CD4-positive, alpha-beta memory T cell (primary cell): ENCODE results near the gene CD302. TPM values are rescaled to one million over a fixed set of nuclear protein-coding genes. Genes with fewer than 3 reads are reported as not detected.

Experiments
- CTCF ChIA-PET: fragments of 350-600 bp; sonication (Branson Sonifier 250); formaldehyde crosslinking; loops from one replicate; lab custom pipeline; 2021; ENCODE audit warnings: inconsistent platforms; ENCODE audit not compliant: partially characterized antibody; lab: Charles Lee
- POLR2A ChIA-PET: fragments of 350-600 bp; sonication (Branson Sonifier 250); formaldehyde crosslinking; loops from one replicate; lab custom pipeline; 2021; ENCODE audit not compliant: partially characterized antibody; lab: Charles Lee
- DNase-seq, 5 donors: peaks; one replicate each; pipeline versions ENCODE4 v3.0.0 to v3.0.0-alpha.2; 2020 to 2022; ENCODE audit warnings: mixed read lengths in 1 of 5
- H3K27ac ChIP-seq: one replicate; pipeline ENCODE4 v1.7.0; 2013; ENCODE audit warnings: low read depth, low read length
- H3K27me3 ChIP-seq: 2 replicates; pipeline ENCODE4 v1.7.0; 2013; ENCODE audit warnings: mild to moderate bottlenecking, low read length, moderate library complexity; ENCODE audit not compliant: insufficient read depth
- H3K36me3 ChIP-seq: 2 replicates; pipeline ENCODE4 v1.7.0; 2013; ENCODE audit warnings: mild to moderate bottlenecking, low read length, moderate library complexity; ENCODE audit not compliant: insufficient read depth
- H3K4me1 ChIP-seq: 2 replicates; pipeline ENCODE4 v1.7.0; 2013; ENCODE audit warnings: mild to moderate bottlenecking, low read length, moderate library complexity; ENCODE audit not compliant: insufficient read depth
- H3K4me3 ChIP-seq, 2 donors: one replicate each; pipeline ENCODE4 v1.7.0; 2013; ENCODE audit warnings: low read length in 2 of 2, mild to moderate bottlenecking in 1 of 2
- H3K9me3 ChIP-seq, 2 donors: one replicate each; pipeline ENCODE4 v1.7.0; 2013; ENCODE audit warnings: low read length in 2 of 2, control low read depth in 1 of 2; ENCODE audit not compliant: control insufficient read depth in 1 of 2
- H3K27ac Mint-ChIP-seq, 7 donors: one replicate each; pipeline ENCODE4 v1.8.0; 2020 to 2021; ENCODE audit warnings: mixed read lengths in 7 of 7, mild to moderate bottlenecking in 6 of 7, inconsistent platforms in 3 of 7, moderate library complexity in 3 of 7
- H3K27me3 Mint-ChIP-seq, 2 donors: one replicate each; pipeline ENCODE4 v1.8.0; 2020 to 2021; ENCODE audit warnings: mixed read lengths in 2 of 2
- H3K36me3 Mint-ChIP-seq, 2 donors: one replicate each; pipeline ENCODE4 v1.8.0; 2020 to 2021; ENCODE audit warnings: mixed read lengths in 2 of 2, inconsistent platforms in 1 of 2, mild to moderate bottlenecking in 1 of 2
- H3K4me1 Mint-ChIP-seq, 4 donors: one replicate each; pipeline ENCODE4 v1.8.0; 2020 to 2021; ENCODE audit warnings: mixed read lengths in 4 of 4, mild to moderate bottlenecking in 1 of 4
- H3K4me3 Mint-ChIP-seq, 8 donors: one replicate each; pipeline ENCODE4 v1.8.0; 2020 to 2021; ENCODE audit warnings: mixed read lengths in 8 of 8, mild to moderate bottlenecking in 7 of 8, moderate library complexity in 6 of 8, inconsistent platforms in 3 of 8
- H3K9me3 Mint-ChIP-seq, 8 donors: one replicate each; pipeline ENCODE4 v1.8.0; 2020 to 2021; ENCODE audit warnings: mixed read lengths in 8 of 8, mild to moderate bottlenecking in 5 of 8, inconsistent platforms in 3 of 8, moderate library complexity in 1 of 8
- intact Hi-C: fragments of 100-400 bp; cut with micrococcal nuclease; formaldehyde crosslinking; loops from one replicate; pipeline ENCODE4 v1.15.1; 2023
- polyA plus RNA-seq, 2 donors: library from polyadenylated mRNA; unstranded; fragments of 300-500 nt; fragmentation: Illumina TruSeq; gene quantifications; one replicate each; pipeline ENCODE4 v1.2.3, GENCODE V29; 2021
- total RNA-seq, 2 experiments: library from RNA; stranded (reverse); gene quantifications; one replicate each; pipeline ENCODE4 v1.2.3, GENCODE V29; 2021

The CD302 gene
- total and polyA plus RNA-seq, 4 experiments from 2014 or later = 0.12 to 1.0 (median 0.57) TPM

GRCh38 chr2:159744363-159744762 is 53.6 kb downstream of the CD302 start:
- peaks cover 18 to 26% (median 21%) of the 10 kb centered on the region in 4 donors for H3K4me1 Mint-ChIP-seq
- no peaks in the 10 kb centered on the region for H3K9me3 Mint-ChIP-seq
- CTCF ChIA-PET = interaction anchor here (0.6 kb wide), 1 partner anchor 10 kb away, joined by 3 read pairs; no protein-coding TSS in a partner anchor
- H3K4me3 ChIP-seq = no peak overlapping the region
- DNase-seq = no peak
- no peaks in the 10 kb centered on the region for H3K27me3 ChIP-seq
- intact Hi-C loops = no loop called here
- no peak overlapping the region for H3K4me3 Mint-ChIP-seq
- POLR2A ChIA-PET = no interaction called here
- peaks cover 27% of the 10 kb centered on the region for H3K36me3 ChIP-seq
- peak overlapping the region in 1 of 7 donors; percentile 57 for H3K27ac Mint-ChIP-seq
- no peak overlapping the region for H3K27ac ChIP-seq
- no peaks in the 10 kb centered on the region for H3K27me3 Mint-ChIP-seq
- no peaks in the 10 kb centered on the region for H3K9me3 ChIP-seq
- peaks cover 11% of the 10 kb centered on the region for H3K4me1 ChIP-seq
- H3K36me3 Mint-ChIP-seq = peaks cover 56 to 69% of the 10 kb centered on the region in 2 donors

- DNase-seq = no peak
- intact Hi-C loops = no loop called here
- H3K27me3 Mint-ChIP-seq = no peaks in the 10 kb centered on the region
- peaks cover 54 to 72% of the 10 kb centered on the region in 2 donors for H3K36me3 Mint-ChIP-seq
- Histone ChIP-seq H3K27me3 (no peaks in the 10 kb centered on the region), H3K4me3 (no peak overlapping the region), H3K4me1 (peaks cover 14% of the 10 kb centered on the region), H3K27ac (no peak overlapping the region), H3K36me3 (peaks cover 26% of the 10 kb centered on the region), H3K9me3 (no peaks in the 10 kb centered on the region)
- CTCF ChIA-PET = no interaction called here
- H3K27ac Mint-ChIP-seq = peak overlapping the region in 1 of 7 donors; percentile 37
- peaks cover 21 to 31% (median 23%) of the 10 kb centered on the region in 4 donors for H3K4me1 Mint-ChIP-seq
- no peaks in the 10 kb centered on the region for H3K9me3 Mint-ChIP-seq
- H3K4me3 Mint-ChIP-seq = no peak overlapping the region
- POLR2A ChIA-PET = interaction anchor here (1.3 kb wide), 1 partner anchor 27 kb away, joined by 3 read pairs; no protein-coding TSS in a partner anchor
Measured at GRCh38 chr2:159742846-159743245, 55.2 kb downstream of the CD302 start.

- intact Hi-C loops = no loop called here
- Mint-ChIP-seq H3K27me3 (no peaks in the 10 kb centered on the region), H3K36me3 (peaks cover 52 to 79% of the 10 kb centered on the region in 2 donors), H3K9me3 (no peaks in the 10 kb centered on the region), H3K4me1 (peaks cover 27 to 54% (median 35%) of the 10 kb centered on the region in 4 donors), H3K27ac (peak overlapping the region in 3 of 7 donors; percentile 2 to 44 (median 29)), H3K4me3 (no peak overlapping the region)
- peaks cover 25% of the 10 kb centered on the region for H3K4me1 ChIP-seq
- H3K27me3 ChIP-seq = no peaks in the 10 kb centered on the region
- no peak overlapping the region for H3K27ac ChIP-seq
- no peak overlapping the region for H3K4me3 ChIP-seq
- no peak for DNase-seq
- H3K9me3 ChIP-seq = no peaks in the 10 kb centered on the region
- POLR2A ChIA-PET = no interaction called here
- CTCF ChIA-PET = no interaction called here
- peaks cover 29% of the 10 kb centered on the region for H3K36me3 ChIP-seq
Measured at GRCh38 chr2:159738509-159739390, 59.3 kb downstream of the CD302 start.

DNA sequence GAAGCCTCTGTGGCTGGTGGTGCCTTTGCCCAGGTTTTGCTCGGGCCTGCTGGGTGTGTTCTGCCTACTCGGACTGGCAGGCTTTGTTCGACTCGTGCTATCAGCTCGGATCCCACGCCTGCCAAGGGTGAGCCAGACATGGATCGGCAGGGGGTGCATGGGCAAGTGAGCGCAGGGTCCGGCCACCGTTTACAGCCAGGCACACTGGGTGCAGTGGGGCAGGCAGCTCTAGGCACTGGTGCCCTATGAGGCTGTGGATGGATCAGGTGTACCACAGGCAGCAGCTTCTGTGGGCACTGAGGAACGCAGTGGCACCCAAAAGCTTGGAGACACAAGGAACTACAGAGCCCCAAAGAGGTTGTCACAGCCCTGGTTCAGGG is 60.1 kb downstream of the CD302 start:
- ChIA-PET POLR2A (no interaction called here), CTCF (no interaction called here)
- Mint-ChIP-seq H3K27me3 (no peaks in the 10 kb centered on the region), H3K4me3 (no peak overlapping the region), H3K36me3 (peaks cover 48 to 80% of the 10 kb centered on the region in 2 donors), H3K9me3 (no peaks in the 10 kb centered on the region), H3K27ac (peak overlapping the region in 1 of 7 donors; percentile 44), H3K4me1 (peaks cover 25 to 51% (median 39%) of the 10 kb centered on the region in 4 donors)
- intact Hi-C loops = no loop called here
- Histone ChIP-seq H3K4me3 (no peak overlapping the region), H3K36me3 (peaks cover 28% of the 10 kb centered on the region), H3K4me1 (peaks cover 25% of the 10 kb centered on the region), H3K27me3 (no peaks in the 10 kb centered on the region), H3K27ac (no peak overlapping the region), H3K9me3 (no peaks in the 10 kb centered on the region)
- no peak for DNase-seq

DNA sequence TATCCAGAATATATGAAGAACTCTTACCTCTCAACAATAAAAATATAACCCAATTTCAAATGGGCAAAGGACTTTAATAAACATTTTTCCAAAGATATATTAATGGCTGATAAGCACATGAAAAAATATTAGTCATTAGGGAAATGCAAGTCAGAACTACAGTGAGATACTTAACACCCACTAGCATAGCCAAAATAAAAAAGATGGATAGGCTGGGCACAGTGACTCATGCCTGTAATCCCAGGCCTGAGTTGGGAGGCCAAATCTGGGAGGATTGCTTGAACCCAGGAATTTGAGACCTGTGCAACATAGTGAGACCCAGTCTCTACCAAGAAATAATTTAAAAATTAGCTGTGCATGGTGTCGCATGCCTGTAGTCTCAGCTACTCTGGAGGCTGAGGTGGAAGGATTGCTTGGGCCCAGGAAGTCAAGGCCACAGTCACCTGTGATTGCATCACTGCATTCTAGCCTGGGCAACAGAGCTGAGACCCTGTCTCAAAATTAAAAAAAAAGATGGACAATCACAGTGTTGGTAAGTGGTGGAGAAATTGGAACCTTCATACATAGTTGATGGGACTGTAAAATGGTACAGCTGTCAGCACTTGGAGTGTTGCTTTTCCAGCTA is 60.6 kb downstream of the CD302 start:
- peaks cover 26 to 51% (median 39%) of the 10 kb centered on the region in 4 donors for H3K4me1 Mint-ChIP-seq
- Histone ChIP-seq H3K27me3 (no peaks in the 10 kb centered on the region), H3K27ac (no peak overlapping the region), H3K4me3 (no peak overlapping the region), H3K36me3 (peaks cover 26% of the 10 kb centered on the region), H3K4me1 (peaks cover 25% of the 10 kb centered on the region), H3K9me3 (no peaks in the 10 kb centered on the region)
- peaks cover 43 to 78% of the 10 kb centered on the region in 2 donors for H3K36me3 Mint-ChIP-seq
- no peak overlapping the region for H3K4me3 Mint-ChIP-seq
- intact Hi-C loops = no loop called here
- H3K27me3 Mint-ChIP-seq = no peaks in the 10 kb centered on the region
- POLR2A ChIA-PET = no interaction called here
- DNase-seq = no peak
- no peaks in the 10 kb centered on the region for H3K9me3 Mint-ChIP-seq
- H3K27ac Mint-ChIP-seq = no peak overlapping the region
- CTCF ChIA-PET = no interaction called here

DNA sequence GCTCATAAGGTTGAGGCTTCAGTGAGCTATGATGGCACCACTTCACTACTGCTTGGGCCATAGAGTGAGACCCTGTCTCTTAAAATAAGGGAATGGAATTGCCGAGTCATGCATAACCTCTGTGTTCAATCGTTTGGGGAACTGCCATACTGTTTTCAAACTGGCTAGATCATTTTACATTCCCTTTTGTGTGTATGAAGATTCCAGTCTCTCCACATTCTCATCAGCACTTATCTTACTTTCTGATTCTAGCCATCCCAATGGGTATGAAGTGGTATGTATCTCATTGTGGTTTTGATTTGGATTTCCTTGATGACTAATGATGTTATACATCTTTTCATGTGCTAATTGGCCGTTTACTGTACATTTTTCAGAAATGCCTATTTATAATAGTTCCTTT is 62.0 kb downstream of the CD302 start:
- CTCF ChIA-PET = no interaction called here
- H3K36me3 ChIP-seq = peaks cover 26% of the 10 kb centered on the region
- no peaks in the 10 kb centered on the region for H3K27me3 ChIP-seq
- no peaks in the 10 kb centered on the region for H3K9me3 ChIP-seq
- Mint-ChIP-seq H3K27ac (peak overlapping the region in 1 of 7 donors; percentile 19), H3K4me3 (no peak overlapping the region), H3K4me1 (peaks cover 20 to 48% (median 33%) of the 10 kb centered on the region in 4 donors), H3K27me3 (no peaks in the 10 kb centered on the region), H3K9me3 (no peaks in the 10 kb centered on the region), H3K36me3 (peaks cover 36 to 72% of the 10 kb centered on the region in 2 donors)
- peaks cover 25% of the 10 kb centered on the region for H3K4me1 ChIP-seq
- H3K27ac ChIP-seq = no peak overlapping the region
- intact Hi-C loops = no loop called here
- POLR2A ChIA-PET = no interaction called here
- no peak overlapping the region for H3K4me3 ChIP-seq
- no peak for DNase-seq

- Mint-ChIP-seq H3K36me3 (peaks cover 40 to 75% of the 10 kb centered on the region in 2 donors), H3K4me1 (peaks cover 20 to 48% (median 33%) of the 10 kb centered on the region in 4 donors), H3K27me3 (no peaks in the 10 kb centered on the region), H3K9me3 (no peaks in the 10 kb centered on the region), H3K4me3 (no peak overlapping the region), H3K27ac (peak overlapping the region in 1 of 7 donors; percentile 25)
- Histone ChIP-seq H3K4me3 (no peak overlapping the region), H3K27ac (no peak overlapping the region), H3K4me1 (peaks cover 25% of the 10 kb centered on the region), H3K36me3 (peaks cover 26% of the 10 kb centered on the region), H3K27me3 (no peaks in the 10 kb centered on the region), H3K9me3 (no peaks in the 10 kb centered on the region)
- ChIA-PET POLR2A (no interaction called here), CTCF (no interaction called here)
- DNase-seq = no peak
- intact Hi-C loops = no loop called here
Measured at GRCh38 chr2:159735648-159736047, 62.4 kb downstream of the CD302 start.
